ENCODE results near the gene CCN5. TPM values are rescaled to one million over a fixed set of nuclear protein-coding genes. Genes with fewer than 3 reads are reported as not detected.

The CCN5 gene
- total and polyA plus RNA-seq, 7 donors = 1.0 to 48.7 (median 15.0) TPM

DNA sequence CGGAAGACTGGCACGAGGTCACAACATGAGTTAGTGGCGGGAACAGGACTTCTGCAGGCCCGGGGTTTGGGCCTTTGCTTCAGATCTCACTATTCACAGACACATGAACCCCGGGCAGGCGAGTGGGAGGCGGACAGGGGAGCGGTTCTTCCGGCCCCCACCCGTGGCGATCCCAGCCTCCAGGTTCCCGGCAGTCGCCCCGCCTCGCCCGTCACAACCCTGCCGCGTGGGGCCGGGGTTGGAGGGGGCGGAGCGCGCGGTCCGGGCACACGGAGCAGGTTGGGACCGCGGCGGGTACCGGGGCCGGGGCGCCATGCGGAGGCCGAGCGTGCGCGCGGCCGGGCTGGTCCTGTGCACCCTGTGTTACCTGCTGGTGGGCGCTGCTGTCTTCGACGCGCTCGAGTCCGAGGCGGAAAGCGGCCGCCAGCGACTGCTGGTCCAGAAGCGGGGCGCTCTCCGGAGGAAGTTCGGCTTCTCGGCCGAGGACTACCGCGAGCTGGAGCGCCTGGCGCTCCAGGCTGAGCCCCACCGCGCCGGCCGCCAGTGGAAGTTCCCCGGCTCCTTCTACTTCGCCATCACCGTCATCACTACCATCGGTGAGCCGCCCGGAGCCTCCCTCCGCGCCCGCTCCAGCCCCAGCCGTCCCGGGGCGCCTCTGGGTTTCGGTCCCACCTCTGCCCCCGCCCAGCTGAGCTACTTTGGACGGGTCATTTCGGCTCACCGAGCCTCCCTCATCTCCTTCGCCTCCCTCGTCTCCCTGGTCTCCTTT, 30.6 kb downstream of the CCN5 start, which contains the start of gene KCNK15:
Gene KCNK15 (plus strand): TSS at position 268 of the 769 bp plus-strand sequence. CDS start 46 bp downstream, at position 314.
- Histone ChIP-seq H3K36me3 (no peaks in the 10 kb centered on the region), H3K9me3 (no peaks in the 10 kb centered on the region), H3K27me3 (peaks cover 16 to 59% (median 31%) of the 10 kb centered on the region in 3 donors), H3K4me1 (peaks cover 0 to 13% (median 11%) of the 10 kb centered on the region in 4 donors), H3K4me3 (peak within 1 kb of the TSS; percentile 28 to 57 (median 50)), H3K27ac (peak within 1 kb of the TSS; percentile 1 to 72 (median 24))
- DNase-seq = peak; percentile 77
- WGBS, 2 donors = 1% methylated on average over 81 of the region's 81 CpGs
- intact Hi-C loops (cut with DNase I) = no loop called here
- no peak for TF ChIP-seq POLR2A (IDR thresholded peaks at IDR 0.05)
- no peak for TF ChIP-seq CTCF (IDR thresholded peaks at IDR 0.05)
- TF ChIP-seq EP300 (IDR thresholded peaks at IDR 0.05) = no peak
- peak in 1 of 4 donors; percentile 6 for TF ChIP-seq POLR2AphosphoS5 (IDR thresholded peaks at IDR 0.05)

DNA sequence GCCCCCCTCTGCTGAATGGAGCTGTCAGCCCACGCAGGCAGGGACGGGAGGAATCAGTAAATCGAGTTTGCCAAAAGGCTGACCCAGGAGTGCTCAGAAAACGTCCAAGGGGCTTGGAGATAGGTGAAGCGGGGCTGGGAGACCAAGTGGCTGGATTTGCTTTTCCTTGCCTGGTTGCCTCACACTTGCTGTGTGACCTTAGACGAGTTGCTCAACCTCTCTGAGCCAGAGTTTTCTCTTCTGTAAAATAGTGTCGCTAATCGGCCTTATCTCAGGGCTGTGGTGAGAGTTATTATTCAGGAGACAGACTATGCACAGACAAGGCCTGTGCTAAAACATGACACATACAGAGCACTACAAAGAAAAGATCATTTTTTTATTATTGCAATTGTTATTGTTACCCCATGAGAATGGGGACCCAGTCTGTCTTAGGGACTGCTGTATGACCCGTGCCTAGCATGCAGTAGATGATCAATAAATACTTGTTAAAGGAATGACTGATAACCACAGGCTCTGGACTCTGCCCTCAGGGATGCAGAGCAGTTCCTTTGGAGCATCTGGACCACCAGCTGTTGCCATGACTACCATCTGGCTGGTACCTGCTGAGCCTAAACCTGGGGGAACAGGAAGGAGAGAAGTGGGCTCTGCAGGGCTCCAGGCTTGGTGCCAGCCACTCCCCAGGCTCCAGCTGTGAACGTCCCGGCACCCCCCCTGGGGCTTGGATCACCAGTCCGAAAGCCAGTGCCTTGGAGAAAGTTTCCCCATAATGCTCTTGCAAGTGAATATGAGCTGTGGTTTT, 31.4 kb downstream of the CCN5 start:
- Histone ChIP-seq H3K36me3 (no peaks in the 10 kb centered on the region), H3K4me3 (peak overlapping the region; percentile 28 to 57 (median 50)), H3K27ac (peak overlapping the region in 2 of 4 donors; percentile 1 to 72), H3K4me1 (peaks cover 0 to 13% (median 11%) of the 10 kb centered on the region in 4 donors), H3K27me3 (peaks cover 16 to 67% (median 38%) of the 10 kb centered on the region in 3 donors), H3K9me3 (no peaks in the 10 kb centered on the region)
- intact Hi-C loops (cut with DNase I) = no loop called here
- DNase-seq = no peak
- TF ChIP-seq POLR2AphosphoS5 (IDR thresholded peaks at IDR 0.05) = no peak
- TF ChIP-seq EP300 (IDR thresholded peaks at IDR 0.05) = no peak
- TF ChIP-seq CTCF (IDR thresholded peaks at IDR 0.05) = no peak
- no peak for TF ChIP-seq POLR2A (IDR thresholded peaks at IDR 0.05)
- WGBS, 2 donors = 17 to 34% methylated on average over 12 of the region's 12 CpGs

DNA sequence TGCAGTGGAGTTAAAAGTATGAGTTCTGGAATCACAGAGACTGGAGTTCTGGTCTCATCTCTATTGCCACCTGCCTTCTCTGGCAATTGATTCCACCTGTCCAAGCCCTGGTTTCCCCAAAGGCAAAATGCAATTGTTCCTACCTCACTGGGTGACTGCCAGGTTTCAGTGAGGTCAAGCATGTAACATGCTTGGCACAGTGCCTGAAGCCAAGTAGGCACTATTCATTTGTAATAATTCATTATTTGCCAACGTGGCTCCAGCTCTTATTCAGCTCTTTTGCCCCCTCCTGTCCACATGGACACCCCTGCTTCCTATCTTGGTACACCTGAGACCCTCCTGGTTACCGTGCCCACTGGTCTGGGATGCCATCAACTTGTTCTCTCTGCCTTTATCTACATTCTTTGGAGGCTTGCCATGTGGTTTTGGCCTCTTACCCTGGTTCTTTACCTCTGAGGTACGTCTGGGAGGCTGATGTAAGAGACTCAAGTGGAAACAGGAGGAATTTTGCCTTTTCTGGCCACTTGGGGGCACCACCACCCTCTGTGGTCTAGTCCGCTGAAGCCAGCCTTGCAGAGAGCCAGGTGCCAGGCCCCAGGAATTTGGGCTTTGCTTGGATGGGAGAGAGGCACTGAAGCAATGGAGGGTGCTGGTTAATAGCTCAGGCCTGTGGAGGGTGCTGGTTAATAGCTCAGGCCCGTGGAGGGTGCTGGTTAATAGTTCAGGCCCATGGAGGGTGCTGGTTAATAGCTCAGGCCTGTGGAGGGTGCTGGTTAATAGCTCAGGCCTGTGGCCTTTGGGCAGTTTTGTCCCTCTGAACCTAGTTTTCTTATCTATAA, 32.2 kb downstream of the CCN5 start:
- TF ChIP-seq POLR2AphosphoS5 (IDR thresholded peaks at IDR 0.05) (no peak), CTCF (IDR thresholded peaks at IDR 0.05) (peak; percentile 18 to 62 (median 38))
- intact Hi-C loops (cut with DNase I) = loop anchor here (2.0 kb wide), 1 partner anchor 119 kb away; no protein-coding TSS in a partner anchor
- Histone ChIP-seq H3K27ac (peak overlapping the region in 1 of 4 donors; percentile 38), H3K27me3 (peaks cover 16 to 75% (median 41%) of the 10 kb centered on the region in 3 donors), H3K36me3 (no peaks in the 10 kb centered on the region), H3K4me3 (no peak overlapping the region), H3K9me3 (no peaks in the 10 kb centered on the region), H3K4me1 (peaks cover 0 to 13% (median 11%) of the 10 kb centered on the region in 4 donors)
- WGBS, 2 donors = 7 to 16% methylated on average over 5 of the region's 5 CpGs
- peak; percentile 81 for DNase-seq

DNA sequence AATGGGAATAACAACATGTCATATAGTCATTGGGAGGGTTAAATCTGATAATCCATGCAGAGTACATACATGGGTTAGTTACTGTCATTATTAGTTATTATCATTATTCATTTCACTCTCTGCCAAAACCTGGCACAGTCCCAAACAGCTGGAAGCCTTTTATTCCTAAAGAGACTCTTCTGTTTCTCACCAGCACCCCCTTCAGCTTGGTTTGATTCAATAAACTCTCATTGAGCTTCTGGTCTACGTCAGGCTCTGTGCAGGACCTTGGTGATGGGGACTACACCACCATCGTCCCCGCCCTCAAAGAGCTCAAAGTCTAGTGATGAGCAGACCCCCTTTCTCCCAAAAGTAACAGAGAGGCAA, 32.8 kb downstream of the CCN5 start:
- TF ChIP-seq CTCF (IDR thresholded peaks at IDR 0.05) (no peak), EP300 (IDR thresholded peaks at IDR 0.05) (no peak), POLR2AphosphoS5 (IDR thresholded peaks at IDR 0.05) (no peak), POLR2A (IDR thresholded peaks at IDR 0.05) (no peak)
- H3K4me1 ChIP-seq = peaks cover 0 to 13% (median 11%) of the 10 kb centered on the region in 4 donors
- no peak overlapping the region for H3K4me3 ChIP-seq
- H3K36me3 ChIP-seq = no peaks in the 10 kb centered on the region
- H3K27ac ChIP-seq = no peak overlapping the region
- H3K9me3 ChIP-seq = no peaks in the 10 kb centered on the region
- intact Hi-C loops (cut with DNase I) = loop anchor here (2.0 kb wide), 1 partner anchor 119 kb away; no protein-coding TSS in a partner anchor
- WGBS, 2 donors = 78 to 83% methylated on average over 3 of the region's 3 CpGs
- peaks cover 16 to 81% (median 41%) of the 10 kb centered on the region in 3 donors for H3K27me3 ChIP-seq
- DNase-seq = no peak
